Left ventricle myocardium inferior (tissue), 1 donor: Measurements from ENCODE around the gene CRIM1. TPM values are rescaled to one million over a fixed set of nuclear protein-coding genes. Genes with fewer than 3 reads are reported as not detected.

Source experiments
- DNase-seq: peaks from one replicate; pipeline ENCODE4 v3.0.0-alpha.2; 2020
- H3K27ac ChIP-seq: fragments of 200-600 bp; replicated peaks from 2 replicates; pipeline ENCODE4 v1.8.0; 2021
- H3K27me3 ChIP-seq: fragments of 200-600 bp; 2 replicates; pipeline ENCODE4 v1.8.0; 2021; ENCODE audit warnings: low read depth
- H3K36me3 ChIP-seq: fragments of 200-600 bp; 2 replicates; pipeline ENCODE4 v1.8.0; 2021
- H3K4me1 ChIP-seq: fragments of 200-600 bp; 2 replicates; pipeline ENCODE4 v1.8.0; 2021
- H3K4me3 ChIP-seq: fragments of 200-600 bp; 2 replicates; pipeline ENCODE4 v1.8.0; 2021; ENCODE audit warnings: mild to moderate bottlenecking, moderate library complexity
- H3K9me3 ChIP-seq: fragments of 200-600 bp; replicated peaks from 2 replicates; pipeline ENCODE4 v1.8.0; 2021
- CTCF ChIP-seq: fragments of 200-600 bp; IDR thresholded peaks from 2 replicates; pipeline ENCODE4 v1.8.0; 2021; ENCODE audit warnings: antibody characterized with exemption, mild to moderate bottlenecking, borderline replicate concordance
- intact Hi-C: fragments of 100-400 bp; cut with micrococcal nuclease; formaldehyde crosslinking; loops from one replicate; pipeline ENCODE4 v1.11.0; 2022
- total RNA-seq: library from RNA; stranded (reverse); fragmentation: NEBNext Ultra II Directional; extraction: Animal tissue kit (Norgen Biotek cat#: 25700); gene quantifications from one replicate; pipeline ENCODE4 v1.2.1, GENCODE V29; 2021
- donor health status: DM: no; HTN: yes; CAD: no; lungs with severe emphysema.

CRIM1 gene
- total RNA-seq, 1 donor from 2014 or later = 45.6 TPM

- Histone ChIP-seq H3K4me1 (peaks cover 9% of the 10 kb centered on the region), H3K4me3 (no peak overlapping the region), H3K9me3 (no peaks in the 10 kb centered on the region), H3K36me3 (peaks cover 48% of the 10 kb centered on the region), H3K27ac (no peak overlapping the region), H3K27me3 (no peaks in the 10 kb centered on the region)
- no peak for DNase-seq
- intact Hi-C loops = no loop called here
- TF ChIP-seq CTCF = no peak
Observed at GRCh38 chr2:36574560-36574959, 219.0 kb downstream of the CRIM1 start.

- no peaks in the 10 kb centered on the region for H3K27me3 ChIP-seq
- H3K27ac ChIP-seq = no peak overlapping the region
- no peak for TF ChIP-seq CTCF
- DNase-seq = no peak
- no peaks in the 10 kb centered on the region for H3K9me3 ChIP-seq
- no peak overlapping the region for H3K4me3 ChIP-seq
- H3K4me1 ChIP-seq = peaks cover 15% of the 10 kb centered on the region
- intact Hi-C loops = no loop called here
- H3K36me3 ChIP-seq = peaks cover 73% of the 10 kb centered on the region
Observed at GRCh38 chr2:36577884-36578283, 222.3 kb downstream of the CRIM1 start.

GRCh38 chr2:36578343-36579296 is 223.0 kb downstream of the CRIM1 start:
- Histone ChIP-seq H3K4me3 (no peak overlapping the region), H3K27ac (no peak overlapping the region), H3K9me3 (no peaks in the 10 kb centered on the region), H3K36me3 (peaks cover 80% of the 10 kb centered on the region), H3K4me1 (peaks cover 17% of the 10 kb centered on the region), H3K27me3 (no peaks in the 10 kb centered on the region)
- DNase-seq = no peak
- intact Hi-C loops = no loop called here
- no peak for TF ChIP-seq CTCF

- Histone ChIP-seq H3K9me3 (no peaks in the 10 kb centered on the region), H3K4me1 (peaks cover 17% of the 10 kb centered on the region), H3K27me3 (no peaks in the 10 kb centered on the region), H3K27ac (no peak overlapping the region), H3K4me3 (no peak overlapping the region), H3K36me3 (peaks cover 85% of the 10 kb centered on the region)
- TF ChIP-seq CTCF = no peak
- intact Hi-C loops = no loop called here
- no peak for DNase-seq
Observed at GRCh38 chr2:36579297-36579664, 223.7 kb downstream of the CRIM1 start.

GRCh38 chr2:36582538-36582937 is 227.0 kb downstream of the CRIM1 start:
- Histone ChIP-seq H3K27ac (no peak overlapping the region), H3K4me1 (peaks cover 11% of the 10 kb centered on the region), H3K4me3 (no peak overlapping the region), H3K27me3 (no peaks in the 10 kb centered on the region), H3K36me3 (peaks cover 77% of the 10 kb centered on the region), H3K9me3 (no peaks in the 10 kb centered on the region)
- TF ChIP-seq CTCF = no peak
- intact Hi-C loops = no loop called here
- DNase-seq = no peak
